Measurements from ENCODE around the gene TPH2. TPM values are rescaled to one million over a fixed set of nuclear protein-coding genes. Genes with fewer than 3 reads are reported as not detected.

Gene TPH2
- total RNA-seq, 1 donor from 2014 or later = not detected

DNA sequence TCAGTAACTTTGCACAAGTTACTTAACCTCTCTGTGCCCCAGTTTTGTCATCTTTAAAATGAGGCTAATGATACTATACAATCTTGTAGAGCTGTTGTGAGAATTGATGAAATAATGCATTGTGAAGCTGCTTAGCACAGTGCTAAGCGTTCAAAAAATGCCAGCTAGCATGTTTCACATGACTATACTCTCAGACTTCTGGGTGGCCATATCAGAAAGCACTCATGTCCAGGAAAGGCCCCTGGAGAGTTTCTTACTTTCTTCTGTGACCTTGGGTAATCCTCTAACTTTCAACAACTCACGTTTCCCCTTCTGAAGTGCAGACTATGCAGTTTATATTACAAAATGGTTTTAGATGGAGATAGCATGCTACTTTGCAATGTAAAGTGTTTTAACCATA is 68.1 kb downstream of the TPH2 start:
- DNase-seq (ENCODE audit: low spot score in 2 of 2) = no peak

DNA sequence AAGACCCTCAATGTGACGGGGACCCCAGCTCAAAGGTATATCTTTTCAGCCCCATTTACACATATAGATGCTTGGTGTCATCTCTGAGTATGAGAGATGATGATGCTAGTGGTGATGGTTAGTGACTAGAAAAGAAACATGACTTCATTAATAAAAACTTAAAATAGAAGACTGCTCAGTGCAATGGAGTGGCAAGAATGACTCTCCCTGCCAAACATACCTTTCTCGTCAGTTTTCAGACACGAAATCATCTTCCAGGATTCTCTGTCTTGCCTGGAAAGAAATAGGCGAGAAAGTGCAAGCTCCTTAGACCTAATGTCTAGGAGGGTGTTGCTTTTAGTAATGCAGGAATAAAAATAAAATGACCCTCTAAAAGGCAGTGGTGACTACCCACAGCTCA is 71.7 kb downstream of the TPH2 start:
- no peaks in the 10 kb centered on the region for H3K27me3 ChIP-seq
- H3K4me1 ChIP-seq = no peaks in the 10 kb centered on the region
- DNase-seq (ENCODE audit: low spot score in 2 of 2) = no peak
- H3K9me3 ChIP-seq = no peaks in the 10 kb centered on the region
- intact Hi-C loops (cut with DNase I) = no loop called here
- H3K36me3 ChIP-seq = no peaks in the 10 kb centered on the region
- TF ChIP-seq, protein P1, sequence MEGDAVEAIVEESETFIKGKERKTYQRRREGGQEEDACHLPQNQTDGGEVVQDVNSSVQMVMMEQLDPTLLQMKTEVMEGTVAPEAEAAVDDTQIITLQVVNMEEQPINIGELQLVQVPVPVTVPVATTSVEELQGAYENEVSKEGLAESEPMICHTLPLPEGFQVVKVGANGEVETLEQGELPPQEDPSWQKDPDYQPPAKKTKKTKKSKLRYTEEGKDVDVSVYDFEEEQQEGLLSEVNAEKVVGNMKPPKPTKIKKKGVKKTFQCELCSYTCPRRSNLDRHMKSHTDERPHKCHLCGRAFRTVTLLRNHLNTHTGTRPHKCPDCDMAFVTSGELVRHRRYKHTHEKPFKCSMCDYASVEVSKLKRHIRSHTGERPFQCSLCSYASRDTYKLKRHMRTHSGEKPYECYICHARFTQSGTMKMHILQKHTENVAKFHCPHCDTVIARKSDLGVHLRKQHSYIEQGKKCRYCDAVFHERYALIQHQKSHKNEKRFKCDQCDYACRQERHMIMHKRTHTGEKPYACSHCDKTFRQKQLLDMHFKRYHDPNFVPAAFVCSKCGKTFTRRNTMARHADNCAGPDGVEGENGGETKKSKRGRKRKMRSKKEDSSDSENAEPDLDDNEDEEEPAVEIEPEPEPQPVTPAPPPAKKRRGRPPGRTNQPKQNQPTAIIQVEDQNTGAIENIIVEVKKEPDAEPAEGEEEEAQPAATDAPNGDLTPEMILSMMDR (IDR thresholded peaks at IDR 0.05) = no peak
- no peak overlapping the region for H3K27ac ChIP-seq
- no peak overlapping the region for H3K4me3 ChIP-seq

More for the DNA sequence above, 68.1 kb downstream of the TPH2 start:
- Histone ChIP-seq H3K36me3 (no peaks in the 10 kb centered on the region), H3K4me1 (no peaks in the 10 kb centered on the region), H3K27me3 (no peaks in the 10 kb centered on the region), H3K9me3 (no peaks in the 10 kb centered on the region), H3K4me3 (no peak overlapping the region), H3K27ac (no peak overlapping the region)
- intact Hi-C loops (cut with DNase I) = no loop called here
- TF ChIP-seq, protein P1 (IDR thresholded peaks at IDR 0.05) = no peak

DNA sequence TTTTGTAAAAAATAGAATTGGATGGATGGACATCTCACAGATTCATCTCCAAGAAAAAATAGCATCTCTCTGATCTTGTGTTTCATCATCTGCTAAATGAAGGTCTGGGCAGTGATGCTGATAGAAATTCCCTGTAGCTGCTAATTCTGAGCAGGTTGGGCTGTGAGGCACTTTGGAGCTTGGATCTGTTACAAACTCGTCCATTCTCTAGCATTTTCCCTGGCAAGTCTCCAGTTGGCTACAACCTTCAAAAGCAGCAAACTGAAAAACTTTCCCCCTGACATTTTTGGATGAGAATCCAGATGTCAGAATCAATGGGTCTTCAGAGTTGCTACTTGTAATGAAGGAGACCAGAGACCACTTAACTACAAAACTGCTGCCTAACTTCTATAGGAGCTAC is 72.7 kb downstream of the TPH2 start:
- H3K36me3 ChIP-seq = no peaks in the 10 kb centered on the region
- TF ChIP-seq, protein P1 (IDR thresholded peaks at IDR 0.05) = no peak
- H3K4me3 ChIP-seq = no peak overlapping the region
- no peaks in the 10 kb centered on the region for H3K4me1 ChIP-seq
- H3K27me3 ChIP-seq = no peaks in the 10 kb centered on the region
- intact Hi-C loops (cut with DNase I) = no loop called here
- H3K27ac ChIP-seq = no peak overlapping the region
- no peaks in the 10 kb centered on the region for H3K9me3 ChIP-seq
- no peak for DNase-seq (ENCODE audit: low spot score in 2 of 2)

DNA sequence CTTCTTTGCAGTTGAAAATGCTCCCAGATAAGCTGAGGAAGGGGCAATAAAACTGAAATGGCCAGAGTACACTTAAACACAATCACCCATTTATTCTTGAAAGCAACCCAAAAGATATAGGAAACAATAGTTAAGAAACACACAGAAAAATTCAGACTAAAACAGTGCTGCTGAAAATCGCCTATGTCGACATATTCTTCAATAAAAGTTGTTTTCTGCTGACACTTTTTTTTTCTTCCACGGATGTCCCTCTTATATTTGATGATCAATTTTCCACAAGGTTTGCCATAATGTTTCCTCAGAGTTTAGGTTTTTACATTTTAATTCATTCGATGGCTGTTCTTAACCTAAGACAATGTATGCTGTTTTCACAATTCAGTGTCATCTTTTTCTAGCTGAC is 74.2 kb downstream of the TPH2 start:
- TF ChIP-seq, protein P1 (IDR thresholded peaks at IDR 0.05) = no peak
- no peaks in the 10 kb centered on the region for H3K27me3 ChIP-seq
- H3K4me3 ChIP-seq = no peak overlapping the region
- DNase-seq (ENCODE audit: low spot score in 2 of 2) = no peak
- intact Hi-C loops (cut with DNase I) = no loop called here
- H3K36me3 ChIP-seq = no peaks in the 10 kb centered on the region
- H3K9me3 ChIP-seq = no peaks in the 10 kb centered on the region
- H3K27ac ChIP-seq = no peak overlapping the region
- no peaks in the 10 kb centered on the region for H3K4me1 ChIP-seq

DNA sequence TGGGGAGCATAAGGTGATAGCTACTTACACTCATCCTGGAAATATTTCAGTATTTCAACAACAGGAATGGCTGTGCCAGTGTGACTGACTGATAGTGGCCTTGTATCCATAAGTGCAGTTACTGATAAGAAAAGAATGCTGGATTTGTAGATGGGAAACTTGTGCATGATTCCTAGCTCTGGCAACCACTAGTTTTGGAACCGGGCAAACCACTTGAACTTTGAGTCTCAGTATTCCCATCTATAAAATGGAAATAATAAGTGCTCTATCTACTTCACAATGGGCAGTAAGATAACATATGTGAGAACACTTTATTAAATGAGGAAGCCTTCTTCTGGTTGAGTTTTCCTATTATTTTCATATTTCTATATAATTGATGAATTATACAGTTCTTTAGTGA is 77.2 kb downstream of the TPH2 start:
- intact Hi-C loops (cut with DNase I) = no loop called here
- Histone ChIP-seq H3K4me1 (no peaks in the 10 kb centered on the region), H3K4me3 (no peak overlapping the region), H3K36me3 (no peaks in the 10 kb centered on the region), H3K9me3 (no peaks in the 10 kb centered on the region), H3K27ac (no peak overlapping the region), H3K27me3 (no peaks in the 10 kb centered on the region)
- no peak for DNase-seq (ENCODE audit: low spot score in 2 of 2)
- TF ChIP-seq, protein P1 (IDR thresholded peaks at IDR 0.05) = no peak

DNA sequence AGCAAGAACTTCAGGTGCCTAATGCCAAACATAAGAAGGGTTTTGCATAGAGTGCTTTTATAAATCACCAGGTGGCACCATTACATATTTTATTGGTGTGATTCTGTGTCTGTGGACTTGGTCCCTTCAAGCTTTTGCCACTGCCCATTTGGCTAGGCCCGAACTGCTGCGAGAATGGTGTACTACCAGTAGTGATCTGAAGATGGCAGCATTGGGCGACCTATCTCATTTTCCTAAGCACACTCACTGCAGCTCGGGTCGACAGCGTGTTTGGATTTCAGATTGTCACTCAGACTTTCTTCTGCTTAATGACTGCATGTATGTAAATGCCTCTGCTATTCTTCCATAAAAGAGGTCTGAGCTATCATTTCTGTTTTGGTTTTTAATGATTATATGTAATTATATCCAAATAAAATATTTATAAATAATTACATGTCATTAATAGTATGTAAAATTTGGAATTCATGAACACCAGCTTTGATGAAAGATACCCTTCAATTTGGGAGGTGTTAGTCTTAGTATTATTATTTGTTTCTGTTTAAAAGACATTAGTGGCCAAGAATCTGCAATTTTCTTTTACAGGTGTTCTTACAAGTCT is 78.5 kb downstream of the TPH2 start:
- H3K4me1 ChIP-seq = no peaks in the 10 kb centered on the region
- H3K9me3 ChIP-seq = no peaks in the 10 kb centered on the region
- no peak overlapping the region for H3K4me3 ChIP-seq
- TF ChIP-seq, protein P1 (IDR thresholded peaks at IDR 0.05) = peak; percentile 22 to 71 (median 71)
- H3K36me3 ChIP-seq = no peaks in the 10 kb centered on the region
- H3K27me3 ChIP-seq = no peaks in the 10 kb centered on the region
- intact Hi-C loops (cut with DNase I) = no loop called here
- peak in 1 of 2 donors; percentile 71 for DNase-seq (ENCODE audit: low spot score in 2 of 2)
- no peak overlapping the region for H3K27ac ChIP-seq
